A673 (cell line): Measurements from ENCODE around the gene KRT86. TPM values are rescaled to one million over a fixed set of nuclear protein-coding genes. Genes with fewer than 3 reads are reported as not detected.
"Not testable (repeated sequence)": the region's sequence is repeated elsewhere in the genome, so short reads cannot be mapped to it uniquely, and the experiment has no call there.

Experiments
- BruUV-seq: library from RNA; stranded (reverse); fragments of 400-500 nt; replicated peaks from 2 replicates; lab custom pipeline; 2021; lab: Mats Ljungman, UMichigan
- CTCF ChIA-PET: fragments of 300-600 bp; sonication (Branson Sonifier 250); formaldehyde crosslinking; loops from one replicate; lab custom pipeline; 2022; ENCODE audit warnings: antibody characterized with exemption; lab: Charles Lee
- POLR2A ChIA-PET: fragments of 300-600 bp; sonication (Branson Sonifier 250); formaldehyde crosslinking; loops from one replicate; lab custom pipeline; 2022; ENCODE audit warnings: antibody characterized with exemption; ENCODE audit not compliant: low non-redundant PET; lab: Charles Lee
- DNase-seq: peaks from one replicate; pipeline ENCODE4 v3.0.0-alpha.2; 2015; ENCODE audit warnings: low spot score
- H3K27ac ChIP-seq: fragments of 200-600 bp; sonication (generic); 2 replicates; pipeline ENCODE4 v1.5.1; 2016; ENCODE audit warnings: mixed run types, low read depth, mild to moderate bottlenecking, mixed read lengths, antibody characterized with exemption, low read length; ENCODE audit not compliant: poor library complexity, severe bottlenecking
- H3K27me3 ChIP-seq: fragments of 200-600 bp; sonication (generic); replicated peaks from 2 replicates; pipeline ENCODE4 v1.6.1; 2017; ENCODE audit warnings: mixed run types, low read depth, mild to moderate bottlenecking, mixed read lengths, antibody characterized with exemption, low read length; ENCODE audit not compliant: insufficient read depth, poor library complexity
- H3K36me3 ChIP-seq: fragments of 200-600 bp; sonication (generic); 2 replicates; pipeline ENCODE4 v1.6.1; 2016; ENCODE audit warnings: mixed run types, mild to moderate bottlenecking, mixed read lengths, antibody characterized with exemption, low read length; ENCODE audit not compliant: insufficient read depth, poor library complexity, severe bottlenecking
- H3K4me1 ChIP-seq: fragments of 200-600 bp; sonication (generic); 2 replicates; pipeline ENCODE4 v1.6.1; 2017; ENCODE audit warnings: mixed run types, mild to moderate bottlenecking, mixed read lengths, antibody characterized with exemption, low read length; ENCODE audit not compliant: insufficient read depth, poor library complexity, severe bottlenecking
- H3K4me3 ChIP-seq: fragments of 200-600 bp; sonication (generic); 2 replicates; pipeline ENCODE4 v1.5.1; 2016; ENCODE audit warnings: low read depth, mixed run types, mild to moderate bottlenecking, mixed read lengths, low read length; ENCODE audit not compliant: poor library complexity, severe bottlenecking
- H3K9me3 ChIP-seq: fragments of 200-600 bp; sonication (generic); 2 replicates; pipeline ENCODE4 v1.6.1; 2016; ENCODE audit warnings: mixed run types, low read depth, mild to moderate bottlenecking, mixed read lengths, antibody characterized with exemption, low read length; ENCODE audit not compliant: poor library complexity, severe bottlenecking
- EZH2 ChIP-seq: fragments of 200-600 bp; sonication (generic); IDR thresholded peaks from 2 replicates; pipeline ENCODE4 v1.6.1; 2017; ENCODE audit warnings: borderline replicate concordance, low read depth, mild to moderate bottlenecking, mixed read lengths, antibody characterized with exemption, low read length; ENCODE audit not compliant: poor library complexity, severe bottlenecking
- intact Hi-C: fragments of 100-400 bp; cut with micrococcal nuclease; formaldehyde crosslinking; loops from one replicate; pipeline ENCODE4 v1.10.0; 2022; ENCODE audit not compliant: unreplicated experiment
- total RNA-seq: library from RNA; stranded (reverse); gene quantifications from 2 replicates; pipeline ENCODE4 v1.2.3, GENCODE V29; 2021
- TF ChIP-seq, protein P1 (sequence below): fragments of 300-800, 200-600 bp; sonication (generic); conservative IDR thresholded peaks from 2 replicates; pipeline ENCODE4 v1.5.1; 2017; ENCODE audit warnings: low read depth, mild to moderate bottlenecking, antibody characterized with exemption, low read length, moderate library complexity, mixed read lengths

KRT86 gene
- total RNA-seq, 1 experiment from 2014 or later, result not detected

GRCh38 chr12:52314511-52314910 lies 40.1 kb downstream of the KRT86 start:
- no peak for TF ChIP-seq EZH2
- TF ChIP-seq, protein P1, sequence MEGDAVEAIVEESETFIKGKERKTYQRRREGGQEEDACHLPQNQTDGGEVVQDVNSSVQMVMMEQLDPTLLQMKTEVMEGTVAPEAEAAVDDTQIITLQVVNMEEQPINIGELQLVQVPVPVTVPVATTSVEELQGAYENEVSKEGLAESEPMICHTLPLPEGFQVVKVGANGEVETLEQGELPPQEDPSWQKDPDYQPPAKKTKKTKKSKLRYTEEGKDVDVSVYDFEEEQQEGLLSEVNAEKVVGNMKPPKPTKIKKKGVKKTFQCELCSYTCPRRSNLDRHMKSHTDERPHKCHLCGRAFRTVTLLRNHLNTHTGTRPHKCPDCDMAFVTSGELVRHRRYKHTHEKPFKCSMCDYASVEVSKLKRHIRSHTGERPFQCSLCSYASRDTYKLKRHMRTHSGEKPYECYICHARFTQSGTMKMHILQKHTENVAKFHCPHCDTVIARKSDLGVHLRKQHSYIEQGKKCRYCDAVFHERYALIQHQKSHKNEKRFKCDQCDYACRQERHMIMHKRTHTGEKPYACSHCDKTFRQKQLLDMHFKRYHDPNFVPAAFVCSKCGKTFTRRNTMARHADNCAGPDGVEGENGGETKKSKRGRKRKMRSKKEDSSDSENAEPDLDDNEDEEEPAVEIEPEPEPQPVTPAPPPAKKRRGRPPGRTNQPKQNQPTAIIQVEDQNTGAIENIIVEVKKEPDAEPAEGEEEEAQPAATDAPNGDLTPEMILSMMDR, result no peak
- POLR2A ChIA-PET, result no interaction called here
- no peak overlapping the region for H3K27ac ChIP-seq
- intact Hi-C loops, result no loop called here
- H3K4me3 ChIP-seq, result no peak overlapping the region
- H3K27me3 ChIP-seq, result peaks cover 5% of the 10 kb centered on the region
- no peaks in the 10 kb centered on the region for H3K4me1 ChIP-seq
- no peak for DNase-seq
- BruUV-seq, result no TSS peak
- H3K36me3 ChIP-seq, result no peaks in the 10 kb centered on the region
- no peaks in the 10 kb centered on the region for H3K9me3 ChIP-seq
- CTCF ChIA-PET, result no interaction called here

GRCh38 chr12:52315721-52316120 lies 41.3 kb downstream of the KRT86 start:
- H3K27me3 ChIP-seq, POLR2A ChIA-PET, H3K4me1 ChIP-seq, BruUV-seq, H3K9me3 ChIP-seq, intact Hi-C loops, H3K27ac ChIP-seq, H3K36me3 ChIP-seq, H3K4me3 ChIP-seq: not testable (repeated sequence)
- TF ChIP-seq, protein P1, result peak; percentile 56
- peak; percentile 18 for DNase-seq
- CTCF ChIA-PET, result interaction anchor here (0.5 kb wide), 1 partner anchor 90 kb away, joined by 3 read pairs; no protein-coding TSS in a partner anchor

DNA sequence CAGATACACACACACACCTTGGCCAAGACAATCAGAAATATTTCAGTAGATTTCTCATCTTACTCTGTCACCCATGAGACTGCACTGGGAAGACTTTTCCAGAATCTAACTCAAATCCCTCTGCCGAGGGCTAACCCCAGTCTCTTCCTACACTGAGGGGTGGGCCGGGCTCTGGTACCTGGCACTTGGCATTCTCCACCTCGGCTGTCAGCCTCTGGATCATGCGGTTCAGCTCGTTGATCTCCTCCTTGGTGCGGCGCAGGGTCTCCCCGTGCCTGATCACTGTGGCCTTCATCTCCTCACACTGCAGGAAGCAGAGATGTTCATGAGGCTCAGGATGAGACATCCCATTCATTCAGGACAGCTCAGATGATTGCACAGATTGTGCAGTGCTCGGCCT lies 41.8 kb downstream of the KRT86 start:
- BruUV-seq, result no TSS peak

More for the DNA sequence above, 41.8 kb downstream of the KRT86 start:
- peaks cover 5% of the 10 kb centered on the region for H3K27me3 ChIP-seq
- intact Hi-C loops, result no loop called here
- no peak overlapping the region for H3K4me3 ChIP-seq
- no peak for DNase-seq
- no peaks in the 10 kb centered on the region for H3K36me3 ChIP-seq
- H3K4me1 ChIP-seq, result no peaks in the 10 kb centered on the region
- H3K27ac ChIP-seq, result no peak overlapping the region
- TF ChIP-seq EZH2, result no peak
- TF ChIP-seq, protein P1, result no peak
- CTCF ChIA-PET, result no interaction called here
- POLR2A ChIA-PET, result no interaction called here
- no peaks in the 10 kb centered on the region for H3K9me3 ChIP-seq
